ENCODE results near the gene SMG6. TPM values are rescaled to one million over a fixed set of nuclear protein-coding genes. Genes with fewer than 3 reads are reported as not detected.

The SMG6 gene
- polyA plus RNA-seq, 1 of the 3 experiments (the other 2 are of a cell fraction), result 15.7 TPM

GRCh38 chr17:2271985-2272702, 31.4 kb downstream of the SMG6 start:
- H3K9ac ChIP-seq, result no peak overlapping the region
- no peaks in the 10 kb centered on the region for H4K20me1 ChIP-seq (ENCODE audit: insufficient read depth)
- H3K9me2 ChIP-seq, result no peaks in the 10 kb centered on the region
- H3K36me3 ChIP-seq (replicated peaks in 1 of 2; ENCODE audit: control insufficient read depth in 1 of 2, insufficient read depth in 2 of 2, low read length in 1 of 2), result peaks cover 20 to 22% of the 10 kb centered on the region in 2 experiments
- H3K9me3 ChIP-seq, result no peaks in the 10 kb centered on the region
- no peak for DNase-seq
- no peak overlapping the region for H3K4me3 ChIP-seq (ENCODE audit: low read depth in 2 of 2, low read length in 1 of 2)
- H3K79me2 ChIP-seq (ENCODE audit: insufficient read depth), result no peaks in the 10 kb centered on the region
- WGBS (ENCODE audit: low lambda C conversion rate), result 98% methylated on average over 3 of the region's 3 CpGs
- peaks cover 0 to 4% of the 10 kb centered on the region in 2 experiments; a peak in 1 of 4 replicates for H3K4me1 ChIP-seq (ENCODE audit: control insufficient read depth in 1 of 2, insufficient read depth in 2 of 2, low read depth in 1 of 2, low read length in 1 of 2)
- no peak overlapping the region for H3K27ac ChIP-seq (ENCODE audit: low read depth in 2 of 2, low read length in 1 of 2)
- H2AFZ ChIP-seq (ENCODE audit: low read depth), result no peak overlapping the region
- H3K4me2 ChIP-seq, result no peak overlapping the region
- TF ChIP-seq MEF2A (IDR thresholded peaks at IDR 0.05; ENCODE audit: borderline replicate concordance, low read depth) (no peak), CTCF (IDR thresholded peaks at IDR 0.05) (no peak), NRF1 (IDR thresholded peaks at IDR 0.05; ENCODE audit: low read depth, low read length) (no peak), GATA2 (CRISPR knock-in tag; IDR thresholded peaks at IDR 0.05) (no peak), RAD21 (IDR thresholded peaks at IDR 0.05; ENCODE audit: low read length) (no peak), USF2 (IDR thresholded peaks at IDR 0.05; ENCODE audit: borderline replicate concordance, low read depth, low read length) (no peak), JUND (IDR thresholded peaks at IDR 0.05) (no peak), MAX (IDR thresholded peaks at IDR 0.05; ENCODE audit: low read depth) (no peak), PBX3 (IDR thresholded peaks at IDR 0.05) (no peak), ZBTB33 (IDR thresholded peaks at IDR 0.05; ENCODE audit: borderline replicate concordance, low read depth) (no peak), EZH2phosphoT487 (IDR thresholded peaks at IDR 0.05; ENCODE audit: borderline replicate concordance, low read depth) (no peak), POLR2AphosphoS5 (IDR thresholded peaks at IDR 0.05; ENCODE audit: low read depth, low read length) (no peak), IRF3 (IDR thresholded peaks at IDR 0.05; ENCODE audit: low read depth, low read length) (no peak), ELF1 (IDR thresholded peaks at IDR 0.05) (no peak), TEAD4 (IDR thresholded peaks at IDR 0.05; ENCODE audit: borderline replicate concordance, insufficient read depth) (no peak), REST (IDR thresholded peaks at IDR 0.05; ENCODE audit: low read depth, low read length) (no peak), RXRA (IDR thresholded peaks at IDR 0.05; ENCODE audit: borderline replicate concordance, low read depth) (no peak)
- no peaks in the 10 kb centered on the region for H3F3A ChIP-seq (replicated peaks; ENCODE audit: insufficient read depth)
- ChIA-PET CTCF (interaction anchor here (0.9 to 2.2 kb wide), 2 partner anchors 9 to 11 kb away, joined by 3 to 6 read pairs; no protein-coding TSS in a partner anchor), POLR2A (no interaction called here)
- no peaks in the 10 kb centered on the region for H3K27me3 ChIP-seq (ENCODE audit: insufficient read depth)
